HTERT RPE-1 (cell line): Measurements from ENCODE around the gene USP54.

Experiments
- in situ Hi-C: fragments of 300-500 bp; cut with MboI; formaldehyde crosslinking; loops from 4 replicates; pipeline ENCODE4 v1.14.3; 2020; ENCODE audit warnings: low sequenced_read_pairs

Gene USP54

DNA sequence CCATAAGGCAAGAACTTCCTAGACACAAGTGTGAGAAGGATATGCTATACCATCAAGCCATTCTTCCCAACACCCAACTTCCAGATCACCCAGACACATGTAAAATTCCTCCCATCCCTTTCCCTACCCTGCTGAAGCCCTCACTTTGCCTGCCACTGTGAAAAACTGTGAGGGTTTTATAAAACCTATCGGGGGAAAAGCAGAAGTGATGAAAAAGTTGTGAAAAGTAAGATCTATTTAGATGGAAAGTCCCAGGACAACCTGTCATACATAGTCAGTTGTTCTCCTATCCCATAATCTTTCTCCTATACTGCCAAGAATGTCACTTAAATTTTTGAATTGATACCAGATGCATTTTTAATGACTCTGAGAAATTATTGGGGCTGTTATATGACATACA lies 56.3 kb downstream of the USP54 start:
- in situ Hi-C loops, result loop anchor here (25.0 kb wide), 1 partner anchor 102 kb away; the partner anchor contains the start of gene MYOZ1

DNA sequence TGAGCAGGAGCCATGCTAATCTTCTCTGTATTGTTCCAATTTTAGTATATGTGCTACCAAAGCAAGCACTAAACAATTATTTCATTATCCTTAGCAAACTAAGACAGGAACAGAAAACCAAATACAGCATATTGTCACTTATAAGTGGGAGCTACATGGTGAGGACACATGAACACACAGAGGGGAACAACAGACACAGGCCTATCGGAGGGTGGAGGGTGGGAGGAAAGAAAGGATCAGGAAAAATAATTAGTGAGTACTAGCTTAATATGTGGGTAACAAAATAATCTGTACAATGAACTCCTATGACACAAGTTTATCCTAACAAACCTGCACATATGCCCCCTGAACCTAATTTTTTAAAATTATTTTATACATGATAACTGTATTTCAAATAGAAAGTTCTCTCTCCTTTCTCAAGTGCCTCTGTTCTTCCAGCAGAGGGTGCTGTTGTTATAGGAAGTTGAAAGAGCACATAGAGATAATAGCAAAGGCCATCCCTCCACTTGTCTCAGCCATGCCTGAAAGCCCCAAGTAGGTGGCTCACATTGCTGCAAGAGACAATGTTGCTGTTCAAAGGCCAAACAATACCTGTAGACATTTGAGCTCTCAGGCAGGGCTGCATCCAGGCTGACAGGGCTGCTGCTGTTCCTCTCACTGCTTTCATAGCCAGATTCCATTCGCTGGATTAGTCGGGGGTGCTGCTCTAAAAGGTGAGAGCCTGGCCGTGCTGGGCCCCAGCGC lies 61.9 kb downstream of the USP54 start:
- in situ Hi-C loops, result loop anchor here (25.0 kb wide), 1 partner anchor 108 kb away; the partner anchor contains the start of gene MYOZ1

DNA sequence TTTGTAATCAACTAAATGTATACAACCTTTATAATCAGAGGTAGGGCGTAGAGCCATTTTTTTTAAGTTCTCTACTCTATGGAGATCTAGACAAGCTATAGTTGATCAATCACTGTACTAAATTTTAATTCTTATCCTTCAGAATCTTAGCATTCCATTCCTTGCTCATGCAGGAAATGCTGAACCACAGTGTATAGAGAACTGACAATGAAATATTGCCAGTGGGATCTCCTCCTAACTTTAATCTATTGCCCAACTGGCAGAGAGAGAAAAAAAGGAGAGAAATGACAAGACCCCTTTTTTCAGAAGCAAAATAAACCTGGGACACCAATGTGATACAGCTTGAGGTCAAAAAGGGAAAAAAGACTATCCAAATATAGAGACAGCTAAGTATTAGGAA lies 68.9 kb downstream of the USP54 start:
- in situ Hi-C loops, result no loop called here

DNA sequence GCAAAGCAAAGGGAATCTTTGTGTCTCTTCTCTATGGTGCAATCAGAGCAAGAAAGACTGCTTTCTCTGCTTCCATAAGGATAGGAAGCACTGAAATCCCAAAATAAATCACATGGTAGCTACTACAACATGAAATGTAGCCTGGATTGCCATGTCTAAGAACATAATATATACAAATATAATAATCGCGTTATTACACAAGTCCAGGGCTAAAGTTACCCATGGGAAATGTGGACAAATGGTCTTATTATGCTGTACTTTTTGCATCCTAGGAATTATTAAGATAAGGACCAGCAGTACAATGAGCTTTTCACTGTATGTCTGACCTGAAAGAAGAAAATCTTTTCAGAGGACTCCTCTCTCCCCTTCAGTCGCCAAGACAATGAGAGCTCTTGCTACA lies 71.8 kb downstream of the USP54 start:
- in situ Hi-C loops, result no loop called here

DNA sequence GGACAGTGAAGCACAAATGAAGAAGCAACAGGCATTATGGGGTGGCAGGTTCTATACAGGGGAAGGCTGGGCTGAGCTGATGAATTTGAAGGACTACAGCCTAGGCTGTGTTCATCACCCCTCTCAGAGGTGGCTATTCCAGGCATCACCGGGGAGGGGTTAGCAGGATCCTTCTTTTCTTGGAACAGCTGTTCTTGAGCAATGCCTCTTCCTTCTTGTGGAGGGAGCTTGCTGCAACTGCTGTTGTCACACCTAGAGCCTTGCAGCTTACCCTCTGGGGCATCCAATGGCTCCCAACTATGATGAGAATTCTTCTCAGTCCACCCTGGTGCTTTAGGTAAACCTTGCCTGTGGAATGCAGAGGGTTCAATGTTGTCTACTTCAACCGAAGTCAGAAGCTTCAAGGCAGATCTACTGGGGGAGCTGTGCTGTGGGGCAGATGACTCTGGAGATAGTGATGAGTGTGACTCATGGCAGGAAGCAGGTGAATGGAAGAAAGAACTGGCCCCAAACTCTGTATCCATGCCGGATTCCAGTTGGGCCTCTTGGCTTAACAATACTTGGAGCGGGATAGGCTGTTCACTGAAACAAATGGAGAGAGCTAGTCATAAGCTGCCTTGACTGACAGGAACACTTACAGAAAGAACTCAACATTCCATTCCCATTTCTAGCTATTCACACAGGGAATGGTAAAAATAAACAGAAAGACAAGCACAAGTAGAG lies 73.8 kb downstream of the USP54 start:
- in situ Hi-C loops, result no loop called here

DNA sequence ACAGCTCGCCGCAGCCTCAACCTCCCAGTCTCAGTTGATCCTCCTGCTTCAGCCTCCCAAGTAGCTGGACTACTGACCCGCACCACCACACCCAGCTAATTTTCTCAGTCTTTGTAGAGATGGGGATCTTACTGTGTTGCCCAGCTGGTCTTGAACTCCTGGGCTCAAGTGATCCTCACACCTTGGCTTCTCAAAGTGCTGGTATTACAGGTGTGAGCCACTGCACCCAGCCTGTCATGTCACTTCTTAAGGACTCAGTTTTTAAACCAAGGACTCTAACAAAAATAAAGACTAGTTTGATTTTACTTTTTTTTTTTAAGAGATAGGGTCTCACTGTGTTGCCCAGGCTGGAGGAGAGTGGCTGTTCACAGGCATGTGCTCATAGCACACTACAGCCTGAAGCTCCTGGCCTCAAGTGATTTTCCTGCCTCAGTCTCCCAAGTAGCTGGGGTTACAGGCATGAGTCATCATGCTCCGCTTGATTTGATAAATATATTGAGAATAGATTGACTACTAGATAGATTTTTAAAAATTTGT lies 78.9 kb downstream of the USP54 start:
- in situ Hi-C loops, result no loop called here

DNA sequence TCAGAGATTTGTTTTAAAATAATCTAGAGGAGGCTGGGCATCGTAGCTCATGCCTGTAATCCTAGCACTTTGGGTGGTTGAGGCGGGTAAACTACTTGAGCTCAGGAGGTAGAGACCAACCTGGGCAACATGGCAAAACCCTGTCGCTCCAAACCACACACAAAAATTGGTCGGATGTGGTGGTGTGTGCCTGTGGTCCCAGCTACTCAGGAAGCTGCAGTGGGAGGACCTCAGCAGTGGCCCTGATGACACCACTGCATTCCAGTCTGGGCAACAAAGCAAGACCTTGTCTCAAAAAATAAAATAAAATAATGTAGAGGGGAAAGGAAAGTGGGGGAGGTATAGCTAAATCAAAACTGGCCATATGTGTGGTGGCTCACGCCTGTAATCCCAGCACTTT lies 81.4 kb downstream of the USP54 start:
- in situ Hi-C loops, result no loop called here

DNA sequence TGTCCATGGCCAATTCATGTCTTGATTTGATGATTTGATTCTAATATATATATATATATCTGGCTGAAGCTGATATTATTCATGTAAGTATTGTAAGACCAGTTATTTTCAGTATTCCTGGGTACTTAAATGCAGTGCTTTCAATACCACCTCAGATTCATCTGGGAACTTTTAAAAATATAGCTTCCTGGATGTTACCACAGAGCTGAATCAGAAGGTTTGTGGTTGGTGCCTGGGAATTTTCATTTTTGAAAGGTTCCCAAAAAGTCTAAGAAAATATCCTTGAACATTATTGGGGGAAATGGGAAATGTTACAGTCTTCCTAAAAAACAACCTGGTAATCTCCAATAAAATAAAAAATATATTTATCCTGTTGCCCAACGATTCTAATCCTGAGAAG lies 84.7 kb downstream of the USP54 start:
- in situ Hi-C loops, result no loop called here

DNA sequence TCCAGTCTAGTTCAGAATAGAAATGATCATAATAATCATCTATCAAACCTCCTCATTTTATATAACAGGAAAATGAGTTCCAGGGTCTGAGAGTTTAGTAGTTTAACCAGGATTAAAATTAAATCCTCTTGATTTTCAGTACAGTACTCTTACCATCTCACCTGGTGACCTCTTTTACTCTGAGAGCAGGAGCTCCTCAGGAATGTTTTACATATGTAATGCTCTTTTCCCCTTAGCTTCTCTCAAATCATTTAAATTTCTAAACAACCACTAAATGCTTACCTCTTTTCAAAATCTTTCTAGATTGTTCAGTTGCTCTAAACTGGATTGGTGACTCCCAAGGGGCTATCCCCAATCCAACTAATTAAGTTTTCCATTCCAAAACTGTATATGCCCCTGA lies 85.1 kb downstream of the USP54 start:
- in situ Hi-C loops, result no loop called here

DNA sequence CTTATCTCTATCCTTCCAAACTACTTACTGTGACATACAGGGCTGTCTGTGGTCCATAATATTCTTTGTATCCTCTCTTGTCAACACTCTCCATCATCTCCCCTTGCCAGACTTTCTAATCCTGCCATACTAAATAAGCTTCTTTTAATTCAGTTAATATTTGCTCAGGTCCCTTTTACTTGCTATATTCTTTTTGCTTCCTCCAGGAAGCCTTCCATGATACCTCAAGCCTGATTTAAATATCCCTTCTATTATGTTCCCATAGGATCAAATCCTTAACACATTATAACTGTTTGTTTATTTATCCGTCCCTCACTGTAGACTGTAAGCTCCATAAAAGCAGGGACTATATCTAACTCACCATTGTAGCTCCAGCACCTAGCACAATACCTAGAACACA lies 88.1 kb downstream of the USP54 start:
- in situ Hi-C loops, result no loop called here

DNA sequence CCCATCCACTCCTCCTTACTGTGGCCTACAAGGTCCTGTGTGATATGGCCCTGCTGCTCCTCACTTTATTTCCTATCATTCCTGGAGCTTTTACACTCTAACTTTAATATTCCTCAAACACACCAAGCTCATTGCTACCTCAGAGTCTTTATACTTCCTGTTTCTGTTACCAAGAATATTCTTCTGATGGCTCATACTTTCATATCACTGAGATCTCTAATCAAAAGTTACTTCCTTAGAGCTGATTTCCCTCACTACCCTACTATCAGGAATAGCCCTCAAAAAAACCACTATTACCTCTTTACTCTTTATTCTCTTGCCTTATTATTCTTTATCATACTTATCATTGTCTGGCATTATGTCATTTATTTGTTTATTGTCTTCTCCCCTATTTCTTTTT lies 89.5 kb downstream of the USP54 start:
- in situ Hi-C loops, result no loop called here

DNA sequence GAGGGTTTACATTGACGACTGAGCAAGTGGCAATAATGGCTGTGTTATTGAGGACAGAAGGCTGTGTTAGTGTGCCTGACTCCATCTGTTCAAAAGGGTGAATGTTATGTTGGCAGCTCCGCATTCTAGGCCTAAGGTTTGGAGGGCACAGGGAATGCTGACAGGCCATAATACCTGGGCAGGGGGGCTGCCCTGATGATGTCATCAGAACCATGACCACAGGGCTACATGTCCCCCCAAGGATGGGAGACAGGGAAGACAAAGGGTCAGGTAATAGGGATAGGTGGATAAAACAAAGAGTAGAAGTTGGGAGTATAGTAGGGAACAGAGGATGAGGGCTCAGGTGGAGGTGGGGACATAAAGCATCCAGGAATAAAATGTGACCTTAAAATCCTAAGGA lies 93.5 kb downstream of the USP54 start:
- in situ Hi-C loops, result no loop called here

DNA sequence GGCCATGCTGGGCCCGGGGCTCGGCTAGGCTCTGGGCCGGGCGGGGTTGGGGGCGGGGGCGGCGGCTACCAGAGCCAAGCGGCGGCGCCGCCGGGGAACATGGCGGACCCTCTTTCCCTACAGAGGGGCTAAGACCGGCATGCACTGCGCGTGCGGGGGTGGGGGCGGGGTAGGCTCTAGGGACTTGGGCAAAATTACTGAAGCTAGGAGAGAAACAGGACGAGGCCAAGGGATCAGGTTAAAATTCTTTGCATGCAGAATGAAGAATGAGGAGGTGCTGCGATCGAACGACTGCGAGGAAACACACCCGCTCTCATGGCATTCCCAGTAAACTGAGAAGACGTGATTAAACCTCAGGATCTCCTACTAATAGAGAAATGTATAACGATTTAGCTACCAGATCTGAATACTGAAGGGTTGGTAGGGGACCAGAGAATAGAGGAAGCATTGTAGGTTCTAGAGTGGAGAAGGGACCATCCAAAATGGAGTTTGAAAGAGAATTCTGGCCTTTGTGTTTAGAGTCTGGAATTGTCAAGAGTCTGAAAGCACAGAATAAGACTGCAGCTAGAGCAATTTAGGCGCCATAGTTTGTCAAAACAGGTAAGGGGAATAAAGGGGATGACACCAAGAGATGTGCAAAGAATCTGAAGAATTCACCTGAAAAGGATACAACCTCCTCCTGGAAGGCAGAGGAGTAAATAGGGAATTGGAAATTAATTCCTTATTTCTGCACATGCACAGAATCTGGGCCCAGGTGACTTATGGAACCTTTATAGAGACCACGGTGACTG lies 95.1 kb downstream of the USP54 start, which contains the start of gene PPP3CB:
Gene PPP3CB, minus strand, starts transcription at position 141 of the 791 bp plus-strand sequence. Its CDS starts 135 bp downstream, at position 6.
- in situ Hi-C loops, result no loop called here

DNA sequence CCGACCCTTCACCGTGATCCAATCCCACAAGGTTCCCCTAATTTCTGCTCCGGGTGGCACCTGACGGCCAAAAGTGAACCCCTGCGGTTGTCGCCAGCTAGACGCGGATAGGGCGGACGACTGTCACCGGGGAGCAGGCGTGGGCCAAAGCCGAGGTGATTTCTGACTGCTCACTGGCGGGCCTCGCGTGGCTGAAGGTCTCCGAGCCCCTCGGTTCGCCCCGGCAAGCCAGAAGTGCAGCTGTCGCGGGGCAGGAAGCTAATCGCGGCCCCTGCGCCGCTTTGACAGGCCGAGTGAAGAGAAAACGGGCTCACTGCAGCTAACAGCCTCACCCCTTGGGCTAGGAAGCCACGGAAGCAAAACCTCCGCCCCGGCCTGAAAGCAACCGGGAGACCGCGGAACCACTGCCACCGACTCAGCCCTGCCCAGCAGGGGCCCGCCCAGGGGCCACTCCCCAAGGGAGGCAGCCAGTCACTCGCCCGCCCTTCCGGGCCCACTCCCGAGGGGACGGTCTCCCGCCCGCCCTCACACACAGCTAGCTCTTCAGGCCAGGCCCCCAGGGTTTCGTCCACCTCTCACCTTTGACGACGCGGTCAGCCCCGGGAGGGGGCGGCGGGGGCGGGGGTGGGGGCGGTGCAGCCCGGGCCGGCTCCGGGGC lies 95.8 kb downstream of the USP54 start:
- in situ Hi-C loops, result no loop called here

DNA sequence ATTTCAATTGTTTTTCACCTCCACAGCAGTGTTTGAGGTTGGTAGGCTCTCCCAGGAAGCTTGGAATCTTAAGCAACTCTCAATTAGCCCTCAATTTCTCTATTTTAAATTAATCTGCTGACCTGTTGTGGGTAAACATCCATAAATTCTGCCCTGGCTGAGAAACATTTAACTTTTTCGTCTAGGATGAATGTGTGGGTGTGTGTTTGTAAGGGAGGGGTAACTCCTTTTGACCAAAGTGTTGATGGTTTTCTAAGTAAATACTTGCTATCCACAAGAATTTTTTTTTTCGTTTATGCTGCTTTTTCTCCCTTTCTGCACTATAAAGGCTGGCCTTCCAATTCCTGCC lies 96.3 kb downstream of the USP54 start:
- in situ Hi-C loops, result no loop called here

DNA sequence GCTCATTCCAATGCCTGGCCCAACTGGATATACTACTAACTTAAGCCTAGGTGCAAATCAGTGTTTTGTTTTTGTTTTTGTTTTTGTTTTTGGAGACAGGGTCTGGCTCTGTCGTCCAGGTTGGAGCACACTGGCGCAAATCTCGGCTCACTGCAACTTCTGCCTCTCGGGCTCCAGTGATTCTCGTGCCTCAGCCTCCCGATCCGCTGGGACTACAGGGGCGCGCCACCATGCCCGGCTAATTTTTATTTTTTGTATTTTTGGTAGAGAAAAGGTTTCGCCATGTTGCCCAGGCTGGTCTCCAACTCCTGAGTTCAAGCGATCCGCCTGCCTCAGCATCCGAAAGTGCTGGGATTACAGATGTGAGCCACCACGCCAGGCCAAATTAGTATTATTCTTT lies 96.9 kb downstream of the USP54 start:
- in situ Hi-C loops, result no loop called here

DNA sequence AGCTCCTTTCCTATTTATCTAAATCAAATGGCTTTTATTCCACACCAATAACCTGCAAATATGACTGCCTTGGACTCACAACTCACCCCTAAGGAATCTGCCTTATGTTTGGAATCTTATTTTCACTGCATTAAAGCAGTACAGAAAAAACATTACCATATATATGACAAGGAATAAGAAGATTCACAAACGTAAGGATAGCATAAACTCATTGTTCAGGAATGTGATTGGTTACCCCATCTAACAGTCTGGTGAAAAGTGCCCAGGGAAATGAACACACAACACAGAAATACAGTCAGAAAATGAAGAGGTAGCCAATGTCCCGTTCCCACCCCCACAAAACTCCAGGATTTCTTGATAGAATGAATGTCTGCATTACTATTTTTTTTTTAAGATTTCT lies 97.4 kb downstream of the USP54 start:
- in situ Hi-C loops, result no loop called here

DNA sequence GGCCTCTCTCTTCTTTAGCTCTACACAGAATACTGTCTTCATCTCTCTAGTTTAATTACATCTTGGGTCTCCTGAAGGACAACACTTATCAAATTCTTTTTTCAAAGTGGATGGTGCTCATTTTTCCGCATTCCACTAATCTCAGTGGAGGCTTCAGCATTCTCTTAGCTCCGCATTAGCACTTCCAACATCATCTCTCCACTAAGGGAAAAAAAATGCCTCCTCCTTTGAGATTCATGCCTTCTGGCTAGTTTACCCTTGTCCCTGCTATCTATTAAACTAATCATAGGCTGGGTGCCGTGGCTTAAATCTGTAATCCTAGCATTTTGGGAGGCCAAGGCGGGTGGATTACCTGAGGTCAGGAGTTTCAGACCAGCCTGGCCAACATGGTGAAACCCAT lies 104.5 kb downstream of the USP54 start:
- in situ Hi-C loops, result no loop called here

DNA sequence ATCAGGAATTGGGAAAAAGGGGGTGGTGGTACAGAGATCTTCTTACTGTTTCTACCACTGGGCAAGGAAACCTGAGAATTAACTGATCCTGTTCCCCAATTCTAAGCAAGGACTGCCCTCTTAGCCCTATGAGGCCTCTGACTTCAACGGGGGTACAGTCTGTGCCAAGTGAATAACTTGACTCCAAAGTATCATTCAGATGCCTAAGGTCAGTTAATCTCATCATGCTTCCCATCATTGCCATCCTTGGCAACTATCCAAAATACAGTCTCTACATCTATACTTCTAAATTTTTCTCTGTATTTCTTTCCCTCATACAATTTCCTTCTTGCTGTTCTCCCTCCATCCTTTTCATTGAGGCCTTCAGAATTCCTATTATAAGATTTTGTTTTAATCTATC lies 105.8 kb downstream of the USP54 start:
- in situ Hi-C loops, result no loop called here

DNA sequence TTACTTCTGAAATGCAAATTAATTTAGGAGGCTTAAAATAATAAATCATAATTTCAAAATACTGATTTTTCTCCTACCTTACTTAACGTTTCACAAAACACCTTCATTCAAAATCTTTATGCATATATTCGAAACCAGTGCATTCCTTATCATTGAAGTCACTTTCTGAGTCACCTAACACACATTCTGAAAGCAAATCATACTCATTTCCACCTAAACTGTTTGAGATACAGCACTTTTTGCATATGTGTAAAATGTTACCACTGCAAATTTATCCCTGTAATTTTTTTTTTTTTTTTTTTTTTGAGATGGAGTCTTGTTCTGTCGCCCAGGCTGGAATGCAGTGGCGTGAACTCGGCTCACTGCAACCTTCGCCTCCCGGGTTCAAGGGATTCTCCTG lies 111.0 kb downstream of the USP54 start:
- in situ Hi-C loops, result no loop called here

DNA sequence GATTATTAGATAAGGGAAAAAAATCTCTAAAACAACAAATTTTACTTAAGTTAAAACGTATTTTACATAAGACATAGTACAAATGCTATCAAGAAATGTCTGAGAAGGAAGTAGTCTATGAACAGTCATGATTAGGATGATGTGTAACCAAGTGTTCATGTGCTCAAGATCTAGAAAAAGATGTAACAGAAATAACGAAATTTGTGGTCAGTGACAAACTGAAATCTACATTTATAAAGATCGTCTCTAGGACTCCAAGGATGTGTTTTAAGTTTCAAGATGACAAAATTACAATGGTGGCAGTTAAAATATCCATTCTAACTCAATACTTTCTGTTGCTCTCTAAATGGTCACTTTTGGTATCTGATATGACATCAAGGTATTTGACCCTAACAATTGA lies 112.5 kb downstream of the USP54 start:
- in situ Hi-C loops, result no loop called here
